ENCODE results near the gene ATXN7L3B.

The ATXN7L3B gene

GRCh38 chr12:74559728-74560127 is 22.1 kb downstream of the ATXN7L3B start:
- H3K36me3 ChIP-seq (ENCODE audit: insufficient read depth, low read depth, low read length), result no peaks in the 10 kb centered on the region
- H3K9ac ChIP-seq (ENCODE audit: low read depth, low read length), result no peak overlapping the region
- no peak overlapping the region for H3K27ac ChIP-seq (ENCODE audit: low read length)
- no peaks in the 10 kb centered on the region for H3K9me3 ChIP-seq (ENCODE audit: insufficient read depth, low read depth, low read length)
- H3K4me1 ChIP-seq (ENCODE audit: insufficient read depth, low read length), result no peaks in the 10 kb centered on the region
- H3K27me3 ChIP-seq (ENCODE audit: insufficient read depth, low read length), result no peaks in the 10 kb centered on the region
- no peak overlapping the region for H3K4me3 ChIP-seq (ENCODE audit: low read length)

GRCh38 chr12:74563927-74564326 is 26.3 kb downstream of the ATXN7L3B start:
- H3K27ac ChIP-seq (ENCODE audit: low read length), result no peak overlapping the region
- no peak overlapping the region for H3K4me3 ChIP-seq (ENCODE audit: low read length)
- no peaks in the 10 kb centered on the region for H3K4me1 ChIP-seq (ENCODE audit: insufficient read depth, low read length)
- H3K27me3 ChIP-seq (ENCODE audit: insufficient read depth, low read length), result no peaks in the 10 kb centered on the region
- no peaks in the 10 kb centered on the region for H3K9me3 ChIP-seq (ENCODE audit: insufficient read depth, low read depth, low read length)
- H3K9ac ChIP-seq (ENCODE audit: low read depth, low read length), result no peak overlapping the region
- H3K36me3 ChIP-seq (ENCODE audit: insufficient read depth, low read depth, low read length), result no peaks in the 10 kb centered on the region

GRCh38 chr12:74578486-74578885 is 40.9 kb downstream of the ATXN7L3B start:
- Histone ChIP-seq H3K9me3 (ENCODE audit: insufficient read depth, low read depth, low read length) (no peaks in the 10 kb centered on the region), H3K27me3 (ENCODE audit: insufficient read depth, low read length) (no peaks in the 10 kb centered on the region), H3K4me1 (ENCODE audit: insufficient read depth, low read length) (peaks cover 10% of the 10 kb centered on the region; the same call in 1 of the 2 replicates), H3K36me3 (ENCODE audit: insufficient read depth, low read depth, low read length) (no peaks in the 10 kb centered on the region), H3K9ac (ENCODE audit: low read depth, low read length) (no peak overlapping the region), H3K27ac (ENCODE audit: low read length) (no peak overlapping the region), H3K4me3 (ENCODE audit: low read length) (no peak overlapping the region)

GRCh38 chr12:74579446-74579845 is 41.8 kb downstream of the ATXN7L3B start:
- Histone ChIP-seq H3K4me3 (ENCODE audit: low read length) (no peak overlapping the region), H3K4me1 (ENCODE audit: insufficient read depth, low read length) (peaks cover 10% of the 10 kb centered on the region; the same call in 1 of the 2 replicates), H3K9ac (ENCODE audit: low read depth, low read length) (no peak overlapping the region), H3K27me3 (ENCODE audit: insufficient read depth, low read length) (no peaks in the 10 kb centered on the region), H3K9me3 (ENCODE audit: insufficient read depth, low read depth, low read length) (no peaks in the 10 kb centered on the region), H3K36me3 (ENCODE audit: insufficient read depth, low read depth, low read length) (no peaks in the 10 kb centered on the region), H3K27ac (ENCODE audit: low read length) (no peak overlapping the region)

- H3K27ac ChIP-seq (ENCODE audit: low read length), result no peak overlapping the region
- no peaks in the 10 kb centered on the region for H3K27me3 ChIP-seq (ENCODE audit: insufficient read depth, low read length)
- H3K9ac ChIP-seq (ENCODE audit: low read depth, low read length), result no peak overlapping the region
- peaks cover 10% of the 10 kb centered on the region; the same call in 1 of the 2 replicates for H3K4me1 ChIP-seq (ENCODE audit: insufficient read depth, low read length)
- no peak overlapping the region for H3K4me3 ChIP-seq (ENCODE audit: low read length)
- H3K36me3 ChIP-seq (ENCODE audit: insufficient read depth, low read depth, low read length), result no peaks in the 10 kb centered on the region
- no peaks in the 10 kb centered on the region for H3K9me3 ChIP-seq (ENCODE audit: insufficient read depth, low read depth, low read length)
These were observed 42.3 kb downstream of the ATXN7L3B start for GRCh38 chr12:74579981-74580380.

GRCh38 chr12:74581439-74581838 is 43.8 kb downstream of the ATXN7L3B start:
- Histone ChIP-seq H3K9ac (ENCODE audit: low read depth, low read length) (no peak overlapping the region), H3K4me3 (ENCODE audit: low read length) (no peak overlapping the region), H3K4me1 (ENCODE audit: insufficient read depth, low read length) (peaks cover 10% of the 10 kb centered on the region; the same call in 1 of the 2 replicates), H3K27ac (ENCODE audit: low read length) (no peak overlapping the region), H3K27me3 (ENCODE audit: insufficient read depth, low read length) (no peaks in the 10 kb centered on the region), H3K36me3 (ENCODE audit: insufficient read depth, low read depth, low read length) (no peaks in the 10 kb centered on the region), H3K9me3 (ENCODE audit: insufficient read depth, low read depth, low read length) (no peaks in the 10 kb centered on the region)

GRCh38 chr12:74584483-74585062 is 46.9 kb downstream of the ATXN7L3B start:
- Histone ChIP-seq H3K9ac (ENCODE audit: low read depth, low read length) (no peak overlapping the region), H3K36me3 (ENCODE audit: insufficient read depth, low read depth, low read length) (no peaks in the 10 kb centered on the region), H3K9me3 (ENCODE audit: insufficient read depth, low read depth, low read length) (no peaks in the 10 kb centered on the region), H3K4me1 (ENCODE audit: insufficient read depth, low read length) (peaks cover 10% of the 10 kb centered on the region; the same call in 1 of the 2 replicates), H3K27ac (ENCODE audit: low read length) (no peak overlapping the region), H3K4me3 (ENCODE audit: low read length) (no peak overlapping the region), H3K27me3 (ENCODE audit: insufficient read depth, low read length) (no peaks in the 10 kb centered on the region)

GRCh38 chr12:74586251-74586650 is 48.6 kb downstream of the ATXN7L3B start:
- Histone ChIP-seq H3K4me1 (ENCODE audit: insufficient read depth, low read length) (peaks cover 9% of the 10 kb centered on the region; the same call in 1 of the 2 replicates), H3K36me3 (ENCODE audit: insufficient read depth, low read depth, low read length) (no peaks in the 10 kb centered on the region), H3K9ac (ENCODE audit: low read depth, low read length) (no peak overlapping the region), H3K27ac (ENCODE audit: low read length) (no peak overlapping the region), H3K27me3 (ENCODE audit: insufficient read depth, low read length) (no peaks in the 10 kb centered on the region), H3K4me3 (ENCODE audit: low read length) (no peak overlapping the region), H3K9me3 (ENCODE audit: insufficient read depth, low read depth, low read length) (no peaks in the 10 kb centered on the region)
